Measurements from ENCODE around the gene NECAB2. TPM values are rescaled to one million over a fixed set of nuclear protein-coding genes. Genes with fewer than 3 reads are reported as not detected.
A peak's percentile ranks its signal among the peaks of the same experiment; 100 is the strongest.

The NECAB2 gene
- total RNA-seq, 1 donor from 2014 or later: 4.6 TPM

- no peaks in the 10 kb centered on the region for H3K4me1 Mint-ChIP-seq (ENCODE audit: low read depth)
- no peaks in the 10 kb centered on the region for H3K27me3 Mint-ChIP-seq
- H3K4me3 Mint-ChIP-seq (ENCODE audit: low read depth): no peak overlapping the region
- no peaks in the 10 kb centered on the region for H3K9me3 Mint-ChIP-seq (ENCODE audit: low read depth)
- no peaks in the 10 kb centered on the region for H3K36me3 Mint-ChIP-seq (ENCODE audit: insufficient read depth)
- no peak for DNase-seq (ENCODE audit: low spot score, unreplicated experiment)
- TF ChIP-seq, protein P1, sequence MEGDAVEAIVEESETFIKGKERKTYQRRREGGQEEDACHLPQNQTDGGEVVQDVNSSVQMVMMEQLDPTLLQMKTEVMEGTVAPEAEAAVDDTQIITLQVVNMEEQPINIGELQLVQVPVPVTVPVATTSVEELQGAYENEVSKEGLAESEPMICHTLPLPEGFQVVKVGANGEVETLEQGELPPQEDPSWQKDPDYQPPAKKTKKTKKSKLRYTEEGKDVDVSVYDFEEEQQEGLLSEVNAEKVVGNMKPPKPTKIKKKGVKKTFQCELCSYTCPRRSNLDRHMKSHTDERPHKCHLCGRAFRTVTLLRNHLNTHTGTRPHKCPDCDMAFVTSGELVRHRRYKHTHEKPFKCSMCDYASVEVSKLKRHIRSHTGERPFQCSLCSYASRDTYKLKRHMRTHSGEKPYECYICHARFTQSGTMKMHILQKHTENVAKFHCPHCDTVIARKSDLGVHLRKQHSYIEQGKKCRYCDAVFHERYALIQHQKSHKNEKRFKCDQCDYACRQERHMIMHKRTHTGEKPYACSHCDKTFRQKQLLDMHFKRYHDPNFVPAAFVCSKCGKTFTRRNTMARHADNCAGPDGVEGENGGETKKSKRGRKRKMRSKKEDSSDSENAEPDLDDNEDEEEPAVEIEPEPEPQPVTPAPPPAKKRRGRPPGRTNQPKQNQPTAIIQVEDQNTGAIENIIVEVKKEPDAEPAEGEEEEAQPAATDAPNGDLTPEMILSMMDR (IDR thresholded peaks at IDR 0.05; ENCODE audit: unreplicated experiment): no peak
- H3K27ac Mint-ChIP-seq: no peak overlapping the region
Measured at GRCh38 chr16:83963277-83964119, 4.5 kb upstream of the NECAB2 start.

- no peaks in the 10 kb centered on the region for H3K4me1 Mint-ChIP-seq (ENCODE audit: low read depth)
- H3K9me3 Mint-ChIP-seq (ENCODE audit: low read depth): no peaks in the 10 kb centered on the region
- no peaks in the 10 kb centered on the region for H3K36me3 Mint-ChIP-seq (ENCODE audit: insufficient read depth)
- DNase-seq (ENCODE audit: low spot score, unreplicated experiment): no peak
- no peak overlapping the region for H3K27ac Mint-ChIP-seq
- TF ChIP-seq, protein P1 (IDR thresholded peaks at IDR 0.05; ENCODE audit: unreplicated experiment): no peak
- no peak overlapping the region for H3K4me3 Mint-ChIP-seq (ENCODE audit: low read depth)
- peaks cover 7% of the 10 kb centered on the region for H3K27me3 Mint-ChIP-seq
Measured at GRCh38 chr16:83964684-83965443, 3.2 kb upstream of the NECAB2 start.

DNA sequence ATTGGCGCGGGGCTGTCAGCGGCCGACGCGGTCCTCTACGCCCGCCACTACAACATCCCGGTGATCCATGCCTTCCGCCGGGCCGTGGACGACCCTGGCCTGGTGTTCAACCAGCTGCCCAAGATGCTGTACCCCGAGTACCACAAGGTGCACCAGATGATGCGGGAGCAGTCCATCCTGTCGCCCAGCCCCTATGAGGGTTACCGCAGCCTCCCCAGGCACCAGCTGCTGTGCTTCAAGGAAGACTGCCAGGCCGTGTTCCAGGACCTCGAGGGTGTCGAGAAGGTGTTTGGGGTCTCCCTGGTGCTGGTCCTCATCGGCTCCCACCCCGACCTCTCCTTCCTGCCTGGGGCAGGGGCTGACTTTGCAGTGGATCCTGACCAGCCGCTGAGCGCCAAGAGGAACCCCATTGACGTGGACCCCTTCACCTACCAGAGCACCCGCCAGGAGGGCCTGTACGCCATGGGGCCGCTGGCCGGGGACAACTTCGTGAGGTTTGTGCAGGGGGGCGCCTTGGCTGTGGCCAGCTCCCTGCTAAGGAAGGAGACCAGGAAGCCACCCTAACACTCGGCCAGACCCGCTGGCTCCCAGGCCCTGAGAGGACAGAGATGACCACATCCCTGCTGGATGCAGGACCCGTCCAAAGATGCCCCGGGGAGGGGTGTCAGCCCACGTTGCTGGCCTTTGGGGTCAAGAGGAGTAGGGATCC is 2.4 kb upstream of the NECAB2 start:
- Mint-ChIP-seq H3K9me3 (ENCODE audit: low read depth) (no peaks in the 10 kb centered on the region), H3K4me3 (ENCODE audit: low read depth) (no peak overlapping the region)

DNA sequence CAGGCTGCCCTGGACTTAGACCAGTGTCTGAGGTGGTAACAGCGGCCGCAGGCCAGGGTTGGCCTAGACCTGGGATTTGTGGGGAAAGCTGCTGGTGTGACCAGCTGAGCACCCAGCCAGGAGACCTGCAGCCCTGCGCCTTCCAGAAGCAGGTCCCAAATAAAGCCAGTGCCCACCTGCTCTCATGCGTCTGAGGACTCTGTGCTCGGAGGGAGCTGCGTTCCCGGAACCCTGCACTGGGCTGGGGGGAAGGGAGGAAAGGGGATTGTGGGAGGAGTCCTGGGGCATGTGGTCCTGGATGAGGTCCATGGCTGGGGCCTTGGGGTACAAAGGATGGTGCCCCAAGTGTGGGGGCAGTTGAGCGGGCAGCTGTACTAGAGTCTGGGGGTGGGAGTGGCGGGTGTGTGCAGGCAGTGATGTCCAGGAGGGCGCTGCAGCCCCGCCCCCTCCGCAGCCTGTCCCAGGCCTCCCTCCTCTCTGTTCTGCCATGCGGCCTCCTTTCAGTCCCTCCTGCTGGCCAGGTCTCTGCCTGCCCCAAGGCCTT is 1.8 kb upstream of the NECAB2 start:
- Mint-ChIP-seq H3K4me3 (ENCODE audit: low read depth) (no peak overlapping the region), H3K27ac (no peak overlapping the region), H3K4me1 (ENCODE audit: low read depth) (no peaks in the 10 kb centered on the region), H3K27me3 (peaks cover 10% of the 10 kb centered on the region), H3K9me3 (ENCODE audit: low read depth) (no peaks in the 10 kb centered on the region), H3K36me3 (ENCODE audit: insufficient read depth) (no peaks in the 10 kb centered on the region)
- TF ChIP-seq, protein P1 (IDR thresholded peaks at IDR 0.05; ENCODE audit: unreplicated experiment): no peak
- DNase-seq (ENCODE audit: low spot score, unreplicated experiment): no peak

More for the DNA sequence above, 2.4 kb upstream of the NECAB2 start:
- DNase-seq (ENCODE audit: low spot score, unreplicated experiment): no peak
- peaks cover 10% of the 10 kb centered on the region for H3K27me3 Mint-ChIP-seq
- H3K36me3 Mint-ChIP-seq (ENCODE audit: insufficient read depth): no peaks in the 10 kb centered on the region
- H3K4me1 Mint-ChIP-seq (ENCODE audit: low read depth): no peaks in the 10 kb centered on the region
- TF ChIP-seq, protein P1 (IDR thresholded peaks at IDR 0.05; ENCODE audit: unreplicated experiment): no peak
- no peak overlapping the region for H3K27ac Mint-ChIP-seq

DNA sequence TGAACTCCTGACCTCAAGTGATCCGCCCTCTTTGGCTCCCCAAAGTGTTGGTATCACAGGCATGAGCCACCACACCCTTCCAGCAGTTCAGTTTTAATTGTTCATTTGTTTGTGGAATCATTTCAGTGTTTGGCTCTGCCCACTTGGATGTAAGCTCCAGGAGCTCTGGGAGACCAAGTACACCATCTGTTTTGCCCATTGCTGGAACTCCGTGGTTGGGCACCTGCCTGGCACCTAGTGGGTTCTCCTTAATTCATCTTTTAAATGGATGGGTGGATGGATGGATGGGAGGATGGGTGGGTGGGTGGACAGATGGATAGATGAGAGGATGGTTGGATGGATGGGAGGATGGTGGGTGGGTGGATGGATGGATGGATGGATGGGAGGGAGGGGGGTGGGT is 953 bp upstream of the NECAB2 start:
- Mint-ChIP-seq H3K4me3 (ENCODE audit: low read depth) (peak overlapping the region; percentile 33), H3K27ac (no peak overlapping the region), H3K27me3 (peaks cover 10% of the 10 kb centered on the region), H3K9me3 (ENCODE audit: low read depth) (no peaks in the 10 kb centered on the region), H3K36me3 (ENCODE audit: insufficient read depth) (no peaks in the 10 kb centered on the region), H3K4me1 (ENCODE audit: low read depth) (no peaks in the 10 kb centered on the region)
- TF ChIP-seq, protein P1 (IDR thresholded peaks at IDR 0.05; ENCODE audit: unreplicated experiment): no peak
- DNase-seq (ENCODE audit: low spot score, unreplicated experiment): no peak

All from progenitor cell of endocrine pancreas (in vitro differentiated cells).